ENCODE results near the gene MYH6. TPM values are rescaled to one million over a fixed set of nuclear protein-coding genes. Genes with fewer than 3 reads are reported as not detected.

Gene MYH6
- total RNA-seq, 1 donor, result not detected

- no peak overlapping the region for H3K27ac ChIP-seq (ENCODE audit: low read depth, low read length)
- DNase-seq (ENCODE audit: insufficient read length, low spot score, missing footprints), result no peak
- no peak overlapping the region for H3K4me3 ChIP-seq (ENCODE audit: insufficient read depth, low read length)
- no peaks in the 10 kb centered on the region for H3K4me1 ChIP-seq (ENCODE audit: insufficient read depth, low read length)
- H3K79me2 ChIP-seq (ENCODE audit: insufficient read depth, low read length), result no peaks in the 10 kb centered on the region
- H2AFZ ChIP-seq (ENCODE audit: low read length), result no peak overlapping the region
- no peaks in the 10 kb centered on the region for H3K9me3 ChIP-seq (ENCODE audit: low read depth, low read length)
- H4K20me1 ChIP-seq (ENCODE audit: insufficient read depth, low read length), result no peaks in the 10 kb centered on the region
- H3K4me2 ChIP-seq (ENCODE audit: insufficient read depth, low read length), result no peak overlapping the region
- TF ChIP-seq CTCF (IDR thresholded peaks at IDR 0.05; ENCODE audit: extremely low read depth, low read depth, low read length), result no peak
- H3K27me3 ChIP-seq (ENCODE audit: insufficient read depth, low read length), result peaks cover 6% of the 10 kb centered on the region
- no peaks in the 10 kb centered on the region for H3K36me3 ChIP-seq (ENCODE audit: insufficient read depth, low read length)
These were observed 8.0 kb upstream of the MYH6 start for GRCh38 chr14:23415821-23416778.

- Histone ChIP-seq H3K9me3 (ENCODE audit: low read depth, low read length) (no peaks in the 10 kb centered on the region), H4K20me1 (ENCODE audit: insufficient read depth, low read length) (no peaks in the 10 kb centered on the region), H3K36me3 (ENCODE audit: insufficient read depth, low read length) (no peaks in the 10 kb centered on the region), H3K79me2 (ENCODE audit: insufficient read depth, low read length) (no peaks in the 10 kb centered on the region), H3K27ac (ENCODE audit: low read depth, low read length) (no peak overlapping the region), H3K27me3 (ENCODE audit: insufficient read depth, low read length) (peaks cover 6% of the 10 kb centered on the region), H3K4me2 (ENCODE audit: insufficient read depth, low read length) (no peak overlapping the region), H2AFZ (ENCODE audit: low read length) (no peak overlapping the region), H3K4me1 (ENCODE audit: insufficient read depth, low read length) (no peaks in the 10 kb centered on the region), H3K4me3 (ENCODE audit: insufficient read depth, low read length) (no peak overlapping the region)
- TF ChIP-seq CTCF (IDR thresholded peaks at IDR 0.05; ENCODE audit: extremely low read depth, low read depth, low read length), result no peak
- peak; percentile 58 for DNase-seq (ENCODE audit: insufficient read length, low spot score, missing footprints)
These were observed 7.1 kb upstream of the MYH6 start for GRCh38 chr14:23414906-23415820.

GRCh38 chr14:23414254-23414653 is 6.2 kb upstream of the MYH6 start:
- H2AFZ ChIP-seq (ENCODE audit: low read length), result no peak overlapping the region
- no peaks in the 10 kb centered on the region for H3K79me2 ChIP-seq (ENCODE audit: insufficient read depth, low read length)
- H3K36me3 ChIP-seq (ENCODE audit: insufficient read depth, low read length), result no peaks in the 10 kb centered on the region
- H3K4me1 ChIP-seq (ENCODE audit: insufficient read depth, low read length), result no peaks in the 10 kb centered on the region
- peaks cover 6% of the 10 kb centered on the region for H3K27me3 ChIP-seq (ENCODE audit: insufficient read depth, low read length)
- DNase-seq (ENCODE audit: insufficient read length, low spot score, missing footprints), result peak; percentile 65
- H4K20me1 ChIP-seq (ENCODE audit: insufficient read depth, low read length), result no peaks in the 10 kb centered on the region
- no peak overlapping the region for H3K27ac ChIP-seq (ENCODE audit: low read depth, low read length)
- no peak for TF ChIP-seq CTCF (IDR thresholded peaks at IDR 0.05; ENCODE audit: extremely low read depth, low read depth, low read length)
- H3K9me3 ChIP-seq (ENCODE audit: low read depth, low read length), result no peaks in the 10 kb centered on the region
- no peak overlapping the region for H3K4me3 ChIP-seq (ENCODE audit: insufficient read depth, low read length)
- H3K4me2 ChIP-seq (ENCODE audit: insufficient read depth, low read length), result no peak overlapping the region
